Subcutaneous adipose tissue (tissue), 4 donors: Measurements from ENCODE around the gene HSD17B13. TPM values are rescaled to one million over a fixed set of nuclear protein-coding genes. Genes with fewer than 3 reads are reported as not detected.

Experiments used
- CTCF ChIP-seq: fragments of 450-650 bp; IDR thresholded peaks from one replicate; pipeline ENCODE4 v1.5.1; 2016; ENCODE audit warnings: low read depth, mild to moderate bottlenecking, control low read depth, antibody characterized with exemption, moderate library complexity
- total RNA-seq, 4 donors: library from RNA; depleted of rRNA; stranded (reverse); fragments of >200 nt; gene quantifications; one replicate each; pipeline ENCODE4 v1.1.0, GENCODE V29; 2016

Gene HSD17B13
- 10 to 100 TPM in 1 of 4 donors, 1 to 10 TPM in 3; 1.4 to 11.9 (median 4.9) TPM for total RNA-seq

- no peak for TF ChIP-seq CTCF
Measured at GRCh38 chr4:87322754-87323153, at the start of gene HSD17B13. Gene HSD17B13 (minus strand): TSS chr4:87322882. CDS start chr4:87322841, 41 bp downstream.

- TF ChIP-seq CTCF: no peak
Measured at GRCh38 chr4:87370068-87370467, 47.4 kb upstream of the HSD17B13 start.

GRCh38 chr4:87366521-87367162 lies 44.0 kb upstream of the HSD17B13 start:
- no peak for TF ChIP-seq CTCF

GRCh38 chr4:87365348-87365747 lies 42.7 kb upstream of the HSD17B13 start:
- TF ChIP-seq CTCF: no peak

GRCh38 chr4:87363552-87363951 lies 40.9 kb upstream of the HSD17B13 start:
- TF ChIP-seq CTCF: no peak

GRCh38 chr4:87360338-87360935 lies 37.8 kb upstream of the HSD17B13 start:
- TF ChIP-seq CTCF: no peak

- no peak for TF ChIP-seq CTCF
Measured at GRCh38 chr4:87359258-87359657, 36.6 kb upstream of the HSD17B13 start.
